SU-DHL-6 (cell line): Measurements from ENCODE around the gene COL4A2.

Source experiments
- CTCF ChIP-seq: fragments of 200-600 bp; sonication (generic); IDR thresholded peaks from one replicate; pipeline ENCODE4 v1.5.1; 2017; ENCODE audit warnings: antibody characterized with exemption, mild to moderate bottlenecking, low read length, moderate library complexity; ENCODE audit not compliant: insufficient read depth, poor library complexity, severe bottlenecking
- EZH2phosphoT487 ChIP-seq: fragments of 200-600 bp; sonication (generic), shearing (Covaris generic); conservative IDR thresholded peaks from 2 replicates; pipeline ENCODE4 v1.6.1; 2018; ENCODE audit warnings: mild to moderate bottlenecking, antibody characterized with exemption, low read length, moderate library complexity, mixed read lengths

- TF ChIP-seq CTCF (no peak), EZH2phosphoT487 (no peak)
Measured at GRCh38 chr13:110447058-110447511, 140.0 kb downstream of the COL4A2 start.
